SK-N-SH treated with all-trans-retinoic acid at 6 μM for 48 hours (cell line): ENCODE results near the gene DOCK4.

Experiments
- ATAC-seq: fragments of 200-7000 bp; cut with Tn5 transposase; 3 replicates; pipeline ENCODE4 v1.9.1; 2020; ENCODE audit warnings: mild to moderate bottlenecking, moderate library complexity
- ARNTL ChIP-seq: fragments of 450-650 bp; formaldehyde crosslinking; IDR thresholded peaks from 2 replicates; pipeline ENCODE4 v1.5.0; 2020; ENCODE audit warnings: low read depth, mild to moderate bottlenecking, moderate library complexity, borderline replicate concordance
- BACH2 ChIP-seq: fragments of 250-450 bp; sonication (Bioruptor Pico); IDR thresholded peaks from 2 replicates; pipeline ENCODE4 v1.9.0; 2021; ENCODE audit warnings: mild to moderate bottlenecking, borderline replicate concordance
- CSDC2 ChIP-seq: fragments of 250-450 bp; sonication (Bioruptor Pico); IDR thresholded peaks from 2 replicates; pipeline ENCODE4 v1.5.0; 2020; ENCODE audit warnings: mild to moderate bottlenecking, moderate library complexity
- ESRRG ChIP-seq: fragments of 250-450 bp; sonication (Bioruptor Pico); IDR thresholded peaks from 2 replicates; pipeline ENCODE4 v1.6.1; 2021; ENCODE audit warnings: mild to moderate bottlenecking
- ISL1 ChIP-seq: fragments of 250-450 bp; sonication (Bioruptor Pico); IDR thresholded peaks from 2 replicates; pipeline ENCODE4 v2.1.2; 2022; ENCODE audit warnings: mild to moderate bottlenecking, moderate library complexity
- OSR1 ChIP-seq: fragments of 250-450 bp; sonication (Bioruptor Pico); IDR thresholded peaks from 2 replicates; pipeline ENCODE4 v1.8.0; 2022; ENCODE audit warnings: moderate library complexity, mild to moderate bottlenecking, inconsistent platforms
- PPARA ChIP-seq: fragments of 250-450 bp; sonication (Bioruptor Pico); IDR thresholded peaks from 2 replicates; pipeline ENCODE4 v1.5.0; 2020; ENCODE audit warnings: mild to moderate bottlenecking, borderline replicate concordance
- RARB ChIP-seq: fragments of 250-450 bp; sonication (Bioruptor Pico); IDR thresholded peaks from 2 replicates; pipeline ENCODE4 v1.8.0; 2021; ENCODE audit warnings: mild to moderate bottlenecking, moderate library complexity
- TCF4 ChIP-seq: fragments of 250-450 bp; sonication (Bioruptor Pico); IDR thresholded peaks from 2 replicates; pipeline ENCODE4 v1.8.0; 2021; ENCODE audit warnings: mild to moderate bottlenecking, moderate library complexity, borderline replicate concordance
- TOX ChIP-seq: fragments of 250-450 bp; sonication (Bioruptor Pico); IDR thresholded peaks from 2 replicates; pipeline ENCODE4 v1.8.0; 2021; ENCODE audit warnings: mild to moderate bottlenecking, moderate library complexity, borderline replicate concordance
- ZC3H10 ChIP-seq: fragments of 250-450 bp; sonication (Bioruptor Pico); IDR thresholded peaks from 2 replicates; pipeline ENCODE4 v1.5.1; 2021; ENCODE audit warnings: mild to moderate bottlenecking, moderate library complexity
- ZFP3 ChIP-seq: fragments of 250-450 bp; sonication (Bioruptor Pico); IDR thresholded peaks from 2 replicates; pipeline ENCODE4 v1.5.0; 2020; ENCODE audit warnings: mild to moderate bottlenecking, moderate library complexity
- ZFP30 ChIP-seq: fragments of 450-650 bp; formaldehyde crosslinking; IDR thresholded peaks from 2 replicates; pipeline ENCODE4 v1.5.0; 2022; ENCODE audit warnings: mild to moderate bottlenecking, moderate library complexity
- ZNF565 ChIP-seq: fragments of 450-650 bp; formaldehyde crosslinking; conservative IDR thresholded peaks from 2 replicates; pipeline ENCODE4 v1.5.0; 2020; ENCODE audit warnings: low read depth, mild to moderate bottlenecking, moderate library complexity
- ZNF70 ChIP-seq: fragments of 450-650 bp; formaldehyde crosslinking; IDR thresholded peaks from 2 replicates; pipeline ENCODE4 v1.5.0; 2020; ENCODE audit warnings: mild to moderate bottlenecking, moderate library complexity
- ZNF8 ChIP-seq: fragments of 450-650 bp; formaldehyde crosslinking; IDR thresholded peaks from 2 replicates; pipeline ENCODE4 v1.5.0; 2020; ENCODE audit warnings: mild to moderate bottlenecking, moderate library complexity
- TF ChIP-seq, protein P1 (sequence below): fragments of 250-450 bp; sonication (Bioruptor Pico); IDR thresholded peaks from 2 replicates; pipeline ENCODE4 v1.8.0; 2020; ENCODE audit warnings: mild to moderate bottlenecking, moderate library complexity, borderline replicate concordance
- TF ChIP-seq, protein P2 (sequence below): fragments of 250-450 bp; sonication (Bioruptor Pico); IDR thresholded peaks from 2 replicates; pipeline ENCODE4 v1.5.0; 2020; ENCODE audit warnings: mild to moderate bottlenecking, moderate library complexity
- TF ChIP-seq, protein P3 (sequence below): fragments of 250-450 bp; sonication (Bioruptor Pico); IDR thresholded peaks from 2 replicates; pipeline ENCODE4 v1.5.1; 2021; ENCODE audit warnings: mild to moderate bottlenecking, moderate library complexity
- TF ChIP-seq, protein P4 (sequence below): fragments of 250-450 bp; sonication (Bioruptor Pico); IDR thresholded peaks from 2 replicates; pipeline ENCODE4 v1.5.1; 2020; ENCODE audit warnings: low read depth, mild to moderate bottlenecking, moderate library complexity

DOCK4 gene

DNA sequence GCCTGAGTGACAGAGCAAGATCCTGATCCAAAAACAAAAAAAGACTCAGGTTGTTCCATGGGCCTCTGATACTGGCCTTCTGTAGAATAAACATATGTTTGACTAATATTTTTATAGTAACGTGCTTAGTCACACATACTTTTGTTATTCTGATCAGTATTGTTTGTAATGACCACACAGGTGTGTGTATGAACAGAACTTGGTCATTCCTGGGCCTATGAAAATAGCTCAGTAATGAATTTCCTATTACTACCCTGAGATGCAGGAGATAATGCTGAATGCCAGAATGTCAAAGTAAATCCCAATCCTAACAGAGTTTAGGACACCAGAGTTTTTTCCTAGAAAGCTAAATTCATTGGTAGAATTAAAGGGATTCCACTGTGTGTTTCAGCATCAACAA, 108.7 kb downstream of the DOCK4 start:
- ATAC-seq = no peak
- no peak for TF ChIP-seq PPARA
- TF ChIP-seq ZNF565 (CRISPR knock-in tag) = no peak
- TF ChIP-seq ZFP30 = no peak
- TF ChIP-seq ISL1 (CRISPR knock-in tag) = no peak
- no peak for TF ChIP-seq ARNTL (CRISPR knock-in tag)
- no peak for TF ChIP-seq RARB (CRISPR knock-in tag)
- TF ChIP-seq ZC3H10 (CRISPR knock-in tag) = no peak
- no peak for TF ChIP-seq ZNF8 (CRISPR knock-in tag)
- no peak for TF ChIP-seq CSDC2 (CRISPR knock-in tag)
- TF ChIP-seq ESRRG (CRISPR knock-in tag) = no peak
- TF ChIP-seq, protein P1, sequence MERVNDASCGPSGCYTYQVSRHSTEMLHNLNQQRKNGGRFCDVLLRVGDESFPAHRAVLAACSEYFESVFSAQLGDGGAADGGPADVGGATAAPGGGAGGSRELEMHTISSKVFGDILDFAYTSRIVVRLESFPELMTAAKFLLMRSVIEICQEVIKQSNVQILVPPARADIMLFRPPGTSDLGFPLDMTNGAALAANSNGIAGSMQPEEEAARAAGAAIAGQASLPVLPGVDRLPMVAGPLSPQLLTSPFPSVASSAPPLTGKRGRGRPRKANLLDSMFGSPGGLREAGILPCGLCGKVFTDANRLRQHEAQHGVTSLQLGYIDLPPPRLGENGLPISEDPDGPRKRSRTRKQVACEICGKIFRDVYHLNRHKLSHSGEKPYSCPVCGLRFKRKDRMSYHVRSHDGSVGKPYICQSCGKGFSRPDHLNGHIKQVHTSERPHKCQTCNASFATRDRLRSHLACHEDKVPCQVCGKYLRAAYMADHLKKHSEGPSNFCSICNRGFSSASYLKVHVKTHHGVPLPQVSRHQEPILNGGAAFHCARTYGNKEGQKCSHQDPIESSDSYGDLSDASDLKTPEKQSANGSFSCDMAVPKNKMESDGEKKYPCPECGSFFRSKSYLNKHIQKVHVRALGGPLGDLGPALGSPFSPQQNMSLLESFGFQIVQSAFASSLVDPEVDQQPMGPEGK (CRISPR knock-in tag) = no peak
- TF ChIP-seq, protein P2, sequence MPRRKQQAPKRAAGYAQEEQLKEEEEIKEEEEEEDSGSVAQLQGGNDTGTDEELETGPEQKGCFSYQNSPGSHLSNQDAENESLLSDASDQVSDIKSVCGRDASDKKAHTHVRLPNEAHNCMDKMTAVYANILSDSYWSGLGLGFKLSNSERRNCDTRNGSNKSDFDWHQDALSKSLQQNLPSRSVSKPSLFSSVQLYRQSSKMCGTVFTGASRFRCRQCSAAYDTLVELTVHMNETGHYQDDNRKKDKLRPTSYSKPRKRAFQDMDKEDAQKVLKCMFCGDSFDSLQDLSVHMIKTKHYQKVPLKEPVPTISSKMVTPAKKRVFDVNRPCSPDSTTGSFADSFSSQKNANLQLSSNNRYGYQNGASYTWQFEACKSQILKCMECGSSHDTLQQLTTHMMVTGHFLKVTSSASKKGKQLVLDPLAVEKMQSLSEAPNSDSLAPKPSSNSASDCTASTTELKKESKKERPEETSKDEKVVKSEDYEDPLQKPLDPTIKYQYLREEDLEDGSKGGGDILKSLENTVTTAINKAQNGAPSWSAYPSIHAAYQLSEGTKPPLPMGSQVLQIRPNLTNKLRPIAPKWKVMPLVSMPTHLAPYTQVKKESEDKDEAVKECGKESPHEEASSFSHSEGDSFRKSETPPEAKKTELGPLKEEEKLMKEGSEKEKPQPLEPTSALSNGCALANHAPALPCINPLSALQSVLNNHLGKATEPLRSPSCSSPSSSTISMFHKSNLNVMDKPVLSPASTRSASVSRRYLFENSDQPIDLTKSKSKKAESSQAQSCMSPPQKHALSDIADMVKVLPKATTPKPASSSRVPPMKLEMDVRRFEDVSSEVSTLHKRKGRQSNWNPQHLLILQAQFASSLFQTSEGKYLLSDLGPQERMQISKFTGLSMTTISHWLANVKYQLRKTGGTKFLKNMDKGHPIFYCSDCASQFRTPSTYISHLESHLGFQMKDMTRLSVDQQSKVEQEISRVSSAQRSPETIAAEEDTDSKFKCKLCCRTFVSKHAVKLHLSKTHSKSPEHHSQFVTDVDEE (CRISPR knock-in tag) = no peak
- TF ChIP-seq, all 23 proteins: peak for 0

DNA sequence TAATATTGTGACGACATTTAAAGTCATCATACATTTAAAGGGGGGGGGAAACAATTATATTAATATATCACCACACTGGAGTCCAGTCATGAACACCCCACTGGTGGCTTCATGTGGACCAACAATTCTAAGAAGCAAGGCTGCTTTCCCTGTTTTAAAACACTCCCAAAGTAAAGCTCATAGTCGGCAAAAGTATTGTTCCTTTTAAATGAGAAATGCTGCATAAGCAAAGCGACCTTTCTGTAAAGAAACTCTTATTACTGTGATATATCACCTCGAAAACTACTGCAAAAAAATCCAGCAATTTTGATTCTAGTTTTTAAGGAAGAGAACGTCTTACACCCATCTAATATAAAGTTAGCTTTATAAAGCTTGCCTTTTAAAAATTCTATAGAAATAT, 112.8 kb downstream of the DOCK4 start:
- TF ChIP-seq, protein P1 (CRISPR knock-in tag) = no peak
- TF ChIP-seq BACH2 (CRISPR knock-in tag) = no peak
- no peak for TF ChIP-seq ZNF70
- TF ChIP-seq ZFP3 (CRISPR knock-in tag) = no peak
- ATAC-seq = no peak

DNA sequence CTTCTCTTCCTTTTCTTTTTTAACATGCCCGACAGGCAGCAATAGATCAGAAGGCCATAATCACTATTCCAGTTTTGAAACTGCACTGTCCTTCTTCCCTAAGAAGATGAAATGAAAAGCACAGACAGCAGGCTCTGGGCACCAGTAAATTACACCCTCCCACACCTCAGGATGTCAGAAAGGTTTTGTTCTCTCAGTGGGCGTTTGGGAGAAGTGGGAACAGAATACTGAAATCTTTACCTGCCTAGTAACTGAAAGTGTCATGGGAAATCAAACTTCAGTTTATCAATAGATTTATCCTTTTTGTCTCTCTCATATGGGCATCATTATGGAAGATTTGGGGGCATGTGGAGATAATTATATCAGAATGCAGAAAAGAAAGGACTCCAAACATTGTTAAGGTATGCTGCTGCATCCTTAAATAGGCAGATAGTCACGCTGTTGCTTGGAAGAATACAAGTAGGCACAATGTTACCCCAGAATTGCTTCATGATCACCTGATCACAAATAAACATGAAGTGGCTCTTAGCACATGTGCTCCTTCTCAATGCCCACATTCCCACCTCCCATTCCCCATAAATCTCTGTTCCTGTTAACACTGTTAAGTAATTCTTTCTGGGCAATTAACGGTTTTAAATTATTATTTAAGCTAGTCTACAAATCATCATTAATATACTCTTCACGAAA, 113.3 kb downstream of the DOCK4 start:
- no peak for ATAC-seq
- TF ChIP-seq, protein P3, sequence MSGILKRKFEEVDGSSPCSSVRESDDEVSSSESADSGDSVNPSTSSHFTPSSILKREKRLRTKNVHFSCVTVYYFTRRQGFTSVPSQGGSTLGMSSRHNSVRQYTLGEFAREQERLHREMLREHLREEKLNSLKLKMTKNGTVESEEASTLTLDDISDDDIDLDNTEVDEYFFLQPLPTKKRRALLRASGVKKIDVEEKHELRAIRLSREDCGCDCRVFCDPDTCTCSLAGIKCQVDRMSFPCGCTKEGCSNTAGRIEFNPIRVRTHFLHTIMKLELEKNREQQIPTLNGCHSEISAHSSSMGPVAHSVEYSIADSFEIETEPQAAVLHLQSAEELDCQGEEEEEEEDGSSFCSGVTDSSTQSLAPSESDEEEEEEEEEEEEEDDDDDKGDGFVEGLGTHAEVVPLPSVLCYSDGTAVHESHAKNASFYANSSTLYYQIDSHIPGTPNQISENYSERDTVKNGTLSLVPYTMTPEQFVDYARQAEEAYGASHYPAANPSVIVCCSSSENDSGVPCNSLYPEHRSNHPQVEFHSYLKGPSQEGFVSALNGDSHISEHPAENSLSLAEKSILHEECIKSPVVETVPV (CRISPR knock-in tag) = no peak
- TF ChIP-seq, protein P1 (CRISPR knock-in tag) = no peak

DNA sequence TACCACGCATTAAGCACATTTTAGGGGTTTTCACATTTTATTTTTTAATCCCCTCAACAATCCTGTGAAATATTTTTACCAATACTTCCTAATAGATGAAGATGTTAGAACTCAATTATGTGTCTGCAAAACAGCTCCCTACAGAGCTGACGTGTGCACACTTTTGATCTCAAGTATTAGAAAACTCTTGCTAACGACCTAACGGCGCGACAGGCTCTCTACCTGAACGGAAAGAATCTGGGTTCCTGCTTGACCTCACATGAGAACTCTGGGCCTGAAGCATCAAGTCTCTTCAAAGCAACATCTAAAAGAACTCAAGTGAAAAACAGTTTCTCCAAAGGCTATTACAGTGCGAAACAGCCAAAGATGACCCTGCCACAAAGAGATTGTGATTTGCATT, 113.9 kb downstream of the DOCK4 start:
- no peak for ATAC-seq
- TF ChIP-seq BACH2 (CRISPR knock-in tag) (no peak), ZNF565 (CRISPR knock-in tag) (no peak), TCF4 (no peak), ZNF8 (CRISPR knock-in tag) (no peak), ISL1 (CRISPR knock-in tag) (no peak), TOX (CRISPR knock-in tag) (no peak), ZFP30 (no peak), ESRRG (CRISPR knock-in tag) (no peak), ARNTL (CRISPR knock-in tag) (no peak), ZNF70 (no peak), OSR1 (no peak)
- TF ChIP-seq, protein P1 (CRISPR knock-in tag) = no peak
- TF ChIP-seq, protein P3 (CRISPR knock-in tag) = no peak
- TF ChIP-seq, protein P4, sequence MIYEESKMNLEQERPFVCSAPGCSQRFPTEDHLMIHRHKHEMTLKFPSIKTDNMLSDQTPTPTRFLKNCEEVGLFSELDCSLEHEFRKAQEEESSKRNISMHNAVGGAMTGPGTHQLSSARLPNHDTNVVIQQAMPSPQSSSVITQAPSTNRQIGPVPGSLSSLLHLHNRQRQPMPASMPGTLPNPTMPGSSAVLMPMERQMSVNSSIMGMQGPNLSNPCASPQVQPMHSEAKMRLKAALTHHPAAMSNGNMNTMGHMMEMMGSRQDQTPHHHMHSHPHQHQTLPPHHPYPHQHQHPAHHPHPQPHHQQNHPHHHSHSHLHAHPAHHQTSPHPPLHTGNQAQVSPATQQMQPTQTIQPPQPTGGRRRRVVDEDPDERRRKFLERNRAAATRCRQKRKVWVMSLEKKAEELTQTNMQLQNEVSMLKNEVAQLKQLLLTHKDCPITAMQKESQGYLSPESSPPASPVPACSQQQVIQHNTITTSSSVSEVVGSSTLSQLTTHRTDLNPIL = no peak
